ENCODE measurements around the gene FIBCD1. TPM values are rescaled to one million over a fixed set of nuclear protein-coding genes. Genes with fewer than 3 reads are reported as not detected.

FIBCD1 gene
- total and polyA plus RNA-seq, 7 donors: 0.01 TPM; not detected in 6

DNA sequence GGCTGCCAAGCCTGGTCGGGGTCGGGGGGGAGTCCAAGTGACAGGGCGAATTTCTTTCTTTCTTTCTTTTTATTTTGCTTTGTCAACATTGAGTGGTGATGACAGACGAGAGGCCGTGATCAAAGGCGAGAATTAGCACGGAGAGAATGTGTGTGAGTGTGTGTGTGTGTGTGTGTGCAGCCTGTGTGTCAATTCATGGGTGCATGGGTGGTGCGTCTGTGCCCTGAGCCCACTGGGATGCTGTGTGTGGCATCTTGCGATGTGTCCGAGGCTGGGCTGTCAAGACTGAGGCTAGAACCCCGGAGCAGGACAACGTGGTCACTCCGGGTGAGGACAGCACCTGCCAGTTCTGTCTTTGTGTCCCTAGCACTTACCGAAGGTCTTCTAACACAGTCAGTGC lies 4.7 kb upstream of the FIBCD1 start:
- intact Hi-C loops (cut with DNase I): loop anchor here (5.0 to 10.0 kb wide), 3 partner anchors 76 to 241 kb away; no protein-coding TSS in a partner anchor
- Histone ChIP-seq H3K4me3 (no peak overlapping the region), H3K36me3 (ENCODE audit: insufficient read depth in 1 of 2, low read depth in 1 of 2) (no peaks in the 10 kb centered on the region), H3K27ac (no peak overlapping the region), H3K9me3 (no peaks in the 10 kb centered on the region), H3K27me3 (ENCODE audit: insufficient read depth in 3 of 3, low read length in 2 of 3) (peaks cover 0 to 74% (median 17%) of the 10 kb centered on the region in 3 donors), H3K4me1 (peaks cover 3% of the 10 kb centered on the region)
- 56 to 64% (median 63%) methylated on average over 14 of the region's 14 CpGs for WGBS, 3 donors
- TF ChIP-seq, protein P1, sequence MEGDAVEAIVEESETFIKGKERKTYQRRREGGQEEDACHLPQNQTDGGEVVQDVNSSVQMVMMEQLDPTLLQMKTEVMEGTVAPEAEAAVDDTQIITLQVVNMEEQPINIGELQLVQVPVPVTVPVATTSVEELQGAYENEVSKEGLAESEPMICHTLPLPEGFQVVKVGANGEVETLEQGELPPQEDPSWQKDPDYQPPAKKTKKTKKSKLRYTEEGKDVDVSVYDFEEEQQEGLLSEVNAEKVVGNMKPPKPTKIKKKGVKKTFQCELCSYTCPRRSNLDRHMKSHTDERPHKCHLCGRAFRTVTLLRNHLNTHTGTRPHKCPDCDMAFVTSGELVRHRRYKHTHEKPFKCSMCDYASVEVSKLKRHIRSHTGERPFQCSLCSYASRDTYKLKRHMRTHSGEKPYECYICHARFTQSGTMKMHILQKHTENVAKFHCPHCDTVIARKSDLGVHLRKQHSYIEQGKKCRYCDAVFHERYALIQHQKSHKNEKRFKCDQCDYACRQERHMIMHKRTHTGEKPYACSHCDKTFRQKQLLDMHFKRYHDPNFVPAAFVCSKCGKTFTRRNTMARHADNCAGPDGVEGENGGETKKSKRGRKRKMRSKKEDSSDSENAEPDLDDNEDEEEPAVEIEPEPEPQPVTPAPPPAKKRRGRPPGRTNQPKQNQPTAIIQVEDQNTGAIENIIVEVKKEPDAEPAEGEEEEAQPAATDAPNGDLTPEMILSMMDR (IDR thresholded peaks at IDR 0.05): no peak
- ATAC-seq: no peak
- no peak for DNase-seq

DNA sequence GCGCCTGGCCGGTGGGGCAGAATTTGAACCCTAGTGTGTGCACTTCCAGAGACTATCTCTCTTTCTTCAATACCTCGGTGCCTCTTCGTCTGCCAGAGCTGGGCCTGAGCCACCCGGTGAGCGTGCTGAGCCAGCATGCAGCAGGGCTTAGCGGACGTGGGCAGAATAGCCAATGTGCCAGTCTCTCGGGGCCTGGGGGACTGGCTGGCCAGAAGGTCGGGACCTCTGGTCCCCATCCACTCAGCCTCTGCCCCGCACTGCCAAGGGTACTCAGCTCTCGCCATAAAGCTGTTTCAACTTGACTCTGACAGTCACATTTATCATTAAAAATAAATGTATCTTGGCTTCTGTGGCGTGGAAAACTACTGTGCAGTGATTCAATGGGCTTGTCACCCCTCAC lies 4.2 kb upstream of the FIBCD1 start:
- intact Hi-C loops (cut with DNase I): loop anchor here (5.0 to 10.0 kb wide), 3 partner anchors 76 to 241 kb away; no protein-coding TSS in a partner anchor
- no peaks in the 10 kb centered on the region for H3K36me3 ChIP-seq (ENCODE audit: insufficient read depth in 1 of 2, low read depth in 1 of 2)
- no peak overlapping the region for H3K27ac ChIP-seq
- peaks cover 0 to 73% (median 22%) of the 10 kb centered on the region in 3 donors for H3K27me3 ChIP-seq (ENCODE audit: insufficient read depth in 3 of 3, low read length in 2 of 3)
- H3K4me1 ChIP-seq: peaks cover 5% of the 10 kb centered on the region
- H3K4me3 ChIP-seq: no peak overlapping the region
- no peaks in the 10 kb centered on the region for H3K9me3 ChIP-seq
- WGBS, 3 donors: 40 to 43% (median 41%) methylated on average over 13 of the region's 13 CpGs
- TF ChIP-seq, protein P1 (IDR thresholded peaks at IDR 0.05): no peak
- ATAC-seq (no peak), DNase-seq (no peak)

DNA sequence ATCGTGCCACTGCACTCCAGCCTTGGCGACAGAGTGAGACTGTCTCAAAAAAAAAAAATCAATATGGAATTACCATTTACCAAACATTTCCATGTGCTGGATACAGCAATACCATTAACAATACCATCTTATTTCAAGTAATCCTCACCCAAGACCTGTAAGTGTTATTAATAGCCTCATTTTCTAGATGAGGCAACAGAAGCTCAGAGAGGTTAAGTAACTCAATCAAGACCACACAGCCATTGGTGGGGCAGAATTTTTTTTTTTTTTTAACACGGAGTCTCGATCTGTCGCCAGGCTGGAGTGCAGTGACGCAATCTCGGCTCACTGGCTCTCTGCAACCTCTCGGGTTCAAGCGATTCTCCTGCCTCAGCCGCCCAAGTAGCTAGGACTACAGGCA lies 3.6 kb upstream of the FIBCD1 start:
- Histone ChIP-seq H3K27ac (no peak overlapping the region), H3K27me3 (ENCODE audit: insufficient read depth in 3 of 3, low read length in 2 of 3) (peaks cover 0 to 74% (median 26%) of the 10 kb centered on the region in 3 donors), H3K9me3 (no peaks in the 10 kb centered on the region), H3K4me1 (peaks cover 7% of the 10 kb centered on the region), H3K36me3 (ENCODE audit: insufficient read depth in 1 of 2, low read depth in 1 of 2) (no peaks in the 10 kb centered on the region), H3K4me3 (no peak overlapping the region)
- no peak for ATAC-seq
- TF ChIP-seq, protein P1 (IDR thresholded peaks at IDR 0.05): no peak
- WGBS, 3 donors: 70 to 78% (median 71%) methylated on average over 10 of the region's 10 CpGs
- intact Hi-C loops (cut with DNase I): loop anchor here (5.0 to 10.0 kb wide), 3 partner anchors 75 to 240 kb away; no protein-coding TSS in a partner anchor
- DNase-seq: no peak

DNA sequence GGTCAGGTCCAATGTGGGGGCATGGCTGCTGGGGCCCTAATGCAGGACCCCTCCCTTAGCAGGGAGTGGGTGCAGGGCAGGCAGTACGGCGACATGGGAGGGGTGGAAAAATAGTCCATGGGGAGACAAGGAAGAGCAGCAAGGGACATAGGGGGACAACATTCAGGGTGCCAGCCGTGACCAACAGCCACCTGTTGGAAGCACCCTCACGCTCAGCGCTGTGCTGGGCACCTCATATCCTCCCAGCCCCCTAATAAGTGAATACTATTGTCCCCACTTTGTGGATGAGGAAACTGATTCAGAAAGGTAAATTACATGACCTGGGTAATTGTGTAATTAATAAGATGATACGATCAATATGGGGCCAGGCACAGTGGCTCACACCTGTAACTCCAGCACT lies 3.0 kb upstream of the FIBCD1 start:
- H3K27me3 ChIP-seq (ENCODE audit: insufficient read depth in 3 of 3, low read length in 2 of 3): peaks cover 0 to 76% (median 28%) of the 10 kb centered on the region in 3 donors
- intact Hi-C loops (cut with DNase I): loop anchor here (5.0 to 10.0 kb wide), 3 partner anchors 75 to 240 kb away; no protein-coding TSS in a partner anchor
- WGBS, 3 donors: 77 to 87% (median 86%) methylated on average over 6 of the region's 6 CpGs
- H3K4me3 ChIP-seq: no peak overlapping the region
- DNase-seq (no peak), ATAC-seq (no peak)
- no peak overlapping the region for H3K27ac ChIP-seq
- TF ChIP-seq, protein P1 (IDR thresholded peaks at IDR 0.05): no peak
- H3K4me1 ChIP-seq: peaks cover 7% of the 10 kb centered on the region
- no peaks in the 10 kb centered on the region for H3K36me3 ChIP-seq (ENCODE audit: insufficient read depth in 1 of 2, low read depth in 1 of 2)
- no peaks in the 10 kb centered on the region for H3K9me3 ChIP-seq
